HepG2 (cell line): ENCODE measurements around the gene BRPF1. TPM values are rescaled to one million over a fixed set of nuclear protein-coding genes. Genes with fewer than 3 reads are reported as not detected.

Source experiments
- DR1 ChIP-seq: sonication (generic); formaldehyde crosslinking; IDR thresholded peaks from 2 replicates; pipeline ENCODE4 v1.8.0; 2021; ENCODE audit warnings: mild to moderate bottlenecking, missing genetic modification reagents, inconsistent platforms
- NFYB ChIP-seq: sonication (generic); formaldehyde crosslinking; IDR thresholded peaks from 2 replicates; pipeline ENCODE4 v1.4.0; 2020; ENCODE audit warnings: missing genetic modification reagents
- RERE ChIP-seq: IDR thresholded peaks from 2 replicates; pipeline ENCODE4 v1.6.1; 2016; ENCODE audit warnings: low read depth, missing genetic modification reagents, missing compliant biosample characterization
- ZBTB21 ChIP-seq: sonication (generic); formaldehyde crosslinking; IDR thresholded peaks from 2 replicates; pipeline ENCODE4 v1.4.0; 2020; ENCODE audit warnings: missing genetic modification reagents
- ZKSCAN5 ChIP-seq: sonication (generic); formaldehyde crosslinking; IDR thresholded peaks from 2 replicates; pipeline ENCODE4 v1.5.1; 2020; ENCODE audit warnings: mild to moderate bottlenecking, missing genetic modification reagents
- ZNF318 ChIP-seq: sonication (generic); formaldehyde crosslinking; IDR thresholded peaks from 2 replicates; pipeline ENCODE4 v1.4.0; 2020; ENCODE audit warnings: mild to moderate bottlenecking, missing genetic modification reagents
- ZNF574 ChIP-seq: sonication (generic); formaldehyde crosslinking; IDR thresholded peaks from 2 replicates; pipeline ENCODE4 v1.4.0; 2020; ENCODE audit warnings: missing genetic modification reagents
- ZNF710 ChIP-seq: sonication (generic); formaldehyde crosslinking; IDR thresholded peaks from 2 replicates; pipeline ENCODE4 v1.5.0; 2020; ENCODE audit warnings: mild to moderate bottlenecking, missing genetic modification reagents, borderline replicate concordance
- polyA plus RNA-seq, 8 experiments: library from polyadenylated mRNA; depleted of rRNA in 3 of 8; stranded (reverse) in 7 of 8; unstranded in 1 of 8; fragments of >200 nt; fragmentation: Illumina TruSeq in 4 of 8; extraction: Trizol in 4 of 8; gene quantifications; 2 replicates each; pipeline versions ENCODE4 v1.2.1 to v1.2.3, GENCODE V29; 2011 to 2016; ENCODE audit warnings: low read depth in 4 of 8, missing spikeins in 1 of 8, mixed read lengths in 1 of 8; ENCODE audit not compliant: insufficient read depth in 1 of 8
- total RNA-seq, 5 experiments: library from RNA; depleted of rRNA; stranded (reverse); fragments of >200 nt; fragmentation: Illumina TruSeq; extraction: Trizol; gene quantifications; 2 replicates each; pipeline ENCODE4 v1.2.3, GENCODE V29; 2016; ENCODE audit warnings: low read depth in 1 of 5

Gene BRPF1
- total and polyA plus RNA-seq, 2 of the 13 experiments (the other 11 are each of a cell fraction or from before 2014, with no cell fraction given), result 7.3 to 10.0 TPM

- no peak for TF ChIP-seq ZNF318 (CRISPR knock-in tag)
- peak; percentile 65; the same call in 1 of the 2 replicates for TF ChIP-seq ZNF574 (CRISPR knock-in tag)
- no peak for TF ChIP-seq ZKSCAN5 (CRISPR knock-in tag)
- peak; percentile 56; the same call in 1 of the 2 replicates for TF ChIP-seq ZNF710
- no peak for TF ChIP-seq RERE
- no peak for TF ChIP-seq ZBTB21 (CRISPR knock-in tag)
- peak; percentile 68 for TF ChIP-seq DR1 (CRISPR knock-in tag)
- TF ChIP-seq NFYB (CRISPR knock-in tag), result peak; percentile 80
Measured at GRCh38 chr3:9749645-9750555, 18.4 kb downstream of the BRPF1 start, which contains the start of gene OGG1 (continued).
